HEK293 (cell line): ENCODE data around the gene UGGT2.

Experiments used
- CTCF ChIA-PET: fragments of 350-600 bp; formaldehyde crosslinking; extraction: SDS; loops from one replicate; lab custom pipeline; 2021; ENCODE audit warnings: antibody characterized with exemption; lab: Yijun Ruan, JAX
- POLR2A ChIA-PET: fragments of 300-600 bp; formaldehyde crosslinking; extraction: SDS; loops from one replicate; lab custom pipeline; 2020; ENCODE audit warnings: antibody characterized with exemption, inconsistent platforms; lab: Yijun Ruan, JAX
- H3K27ac ChIP-seq: fragments of 200-500 bp; sonication (Bioruptor generic); 2 replicates; pipeline ENCODE4 v1.5.1; 2014; ENCODE audit warnings: low read depth, low read length, control low read depth, inconsistent platforms; ENCODE audit errors: extremely low read depth
- H3K36me3 ChIP-seq, 2 experiments: fragments of 200-500 bp in 1 of 2; sonication (Bioruptor generic) in 1 of 2; 1 replicate in 1 of 2; 2 replicates in 1 of 2; pipeline ENCODE4 v1.5.1; 2014 to 2017; ENCODE audit warnings: inconsistent platforms in 2 of 2, low read length in 2 of 2; ENCODE audit not compliant: control insufficient read depth in 2 of 2, insufficient read depth in 1 of 2
- H3K4me1 ChIP-seq: fragments of 200-500 bp; sonication (Bioruptor generic); 2 replicates; pipeline ENCODE4 v1.5.1; 2014; ENCODE audit warnings: mild to moderate bottlenecking, low read length, inconsistent platforms; ENCODE audit not compliant: control insufficient read depth, insufficient read depth
- H3K4me3 ChIP-seq: 2 replicates; pipeline ENCODE4 v1.5.1; 2011; ENCODE audit warnings: low read depth, mild to moderate bottlenecking, control low read depth, low read length, moderate library complexity
- H3K9me3 ChIP-seq: fragments of 200-500 bp; sonication (Bioruptor generic); 2 replicates; pipeline ENCODE4 v1.5.1; 2014; ENCODE audit warnings: low read depth, low read length, inconsistent platforms; ENCODE audit not compliant: control insufficient read depth, insufficient read depth
- BCL6B ChIP-seq: fragments of 450-650 bp; formaldehyde crosslinking; IDR thresholded peaks from 2 replicates; pipeline ENCODE4 v1.5.1; 2017; ENCODE audit warnings: missing biosample characterization, missing genetic modification characterization
- KLF1 ChIP-seq: fragments of 450-650 bp; formaldehyde crosslinking; IDR thresholded peaks from 2 replicates; pipeline ENCODE4 v1.5.1; 2016; ENCODE audit warnings: missing biosample characterization, missing genetic modification characterization
- KLF17 ChIP-seq: fragments of 450-650 bp; formaldehyde crosslinking; IDR thresholded peaks from 2 replicates; pipeline ENCODE4 v1.5.1; 2016; ENCODE audit warnings: missing biosample characterization, missing genetic modification characterization
- MEIS1 ChIP-seq: sonication (generic); formaldehyde crosslinking; IDR thresholded peaks from 2 replicates; pipeline ENCODE4 v1.8.1; 2022; ENCODE audit warnings: missing genetic modification reagents, mild to moderate bottlenecking, borderline replicate concordance
- PATZ1 ChIP-seq: fragments of 450-650 bp; formaldehyde crosslinking; IDR thresholded peaks from 2 replicates; pipeline ENCODE4 v1.5.1; 2016; ENCODE audit warnings: missing biosample characterization, missing genetic modification characterization
- PRDM10 ChIP-seq: fragments of 450-650 bp; formaldehyde crosslinking; IDR thresholded peaks from 2 replicates; pipeline ENCODE4 v1.5.1; 2016; ENCODE audit warnings: missing biosample characterization, missing genetic modification characterization
- ZFP41 ChIP-seq: fragments of 450-650 bp; formaldehyde crosslinking; IDR thresholded peaks from 2 replicates; pipeline ENCODE4 v1.5.1; 2016; ENCODE audit warnings: missing biosample characterization, missing genetic modification characterization, borderline replicate concordance
- ZIC2 ChIP-seq: fragments of 450-650 bp; formaldehyde crosslinking; IDR thresholded peaks from 2 replicates; pipeline ENCODE4 v1.5.1; 2016; ENCODE audit warnings: missing biosample characterization, missing genetic modification characterization
- ZNF175 ChIP-seq: fragments of 450-650 bp; formaldehyde crosslinking; IDR thresholded peaks from 2 replicates; pipeline ENCODE4 v1.5.1; 2016; ENCODE audit warnings: missing biosample characterization, missing genetic modification characterization
- ZNF18 ChIP-seq: fragments of 450-650 bp; formaldehyde crosslinking; IDR thresholded peaks from 2 replicates; pipeline ENCODE4 v1.5.1; 2016; ENCODE audit warnings: missing biosample characterization, missing genetic modification characterization
- ZNF19 ChIP-seq: fragments of 450-650 bp; formaldehyde crosslinking; IDR thresholded peaks from 2 replicates; pipeline ENCODE4; 2016; ENCODE audit warnings: missing biosample characterization, missing genetic modification characterization, low read depth
- ZNF248 ChIP-seq: fragments of 450-650 bp; formaldehyde crosslinking; IDR thresholded peaks from 2 replicates; pipeline ENCODE4 v1.5.1; 2017; ENCODE audit warnings: missing biosample characterization, missing genetic modification characterization
- ZNF266 ChIP-seq: fragments of 450-650 bp; formaldehyde crosslinking; IDR thresholded peaks from 2 replicates; pipeline ENCODE4 v1.5.1; 2016; ENCODE audit warnings: missing biosample characterization, missing genetic modification characterization, low read depth
- ZNF391 ChIP-seq: fragments of 450-650 bp; formaldehyde crosslinking; IDR thresholded peaks from 2 replicates; pipeline ENCODE4 v1.5.1; 2016; ENCODE audit warnings: low read depth, missing biosample characterization, missing genetic modification characterization, borderline replicate concordance
- ZNF488 ChIP-seq: fragments of 450-650 bp; formaldehyde crosslinking; IDR thresholded peaks from 2 replicates; pipeline ENCODE4 v1.5.1; 2016; ENCODE audit warnings: missing biosample characterization, missing genetic modification characterization
- ZNF558 ChIP-seq: fragments of 450-650 bp; formaldehyde crosslinking; IDR thresholded peaks from 2 replicates; pipeline ENCODE4 v1.5.1; 2016; ENCODE audit warnings: missing biosample characterization, missing genetic modification characterization
- ZNF621 ChIP-seq: fragments of 450-650 bp; formaldehyde crosslinking; IDR thresholded peaks from 2 replicates; pipeline ENCODE4 v1.5.1; 2017; ENCODE audit warnings: missing biosample characterization, missing genetic modification characterization
- ZNF626 ChIP-seq: fragments of 450-650 bp; sonication (Bioruptor Pico); formaldehyde crosslinking; IDR thresholded peaks from 2 replicates; pipeline ENCODE4 v1.5.1; 2018; ENCODE audit warnings: missing biosample characterization, missing genetic modification characterization, inconsistent platforms
- ZNF645 ChIP-seq: fragments of 450-650 bp; formaldehyde crosslinking; IDR thresholded peaks from 2 replicates; pipeline ENCODE4; 2016; ENCODE audit warnings: missing biosample characterization, missing genetic modification characterization
- ZSCAN23 ChIP-seq: fragments of 450-650 bp; formaldehyde crosslinking; IDR thresholded peaks from 2 replicates; pipeline ENCODE4 v1.5.1; 2016; ENCODE audit warnings: missing biosample characterization, missing genetic modification characterization
- ZSCAN5A ChIP-seq: fragments of 450-650 bp; formaldehyde crosslinking; IDR thresholded peaks from 2 replicates; pipeline ENCODE4 v1.5.1; 2016; ENCODE audit warnings: missing biosample characterization, missing genetic modification characterization

UGGT2 gene

GRCh38 chr13:96029002-96029401, 24.2 kb downstream of the UGGT2 start:
- no peak overlapping the region for H3K4me3 ChIP-seq
- POLR2A ChIA-PET = no interaction called here
- H3K9me3 ChIP-seq = no peaks in the 10 kb centered on the region
- no peak overlapping the region for H3K27ac ChIP-seq
- CTCF ChIA-PET = interaction anchor here (0.9 kb wide), 1 partner anchor 12 kb away, joined by 3 read pairs; no protein-coding TSS in a partner anchor
- no peaks in the 10 kb centered on the region for H3K4me1 ChIP-seq
- 0 out of 2 replicates have a peak, but pooled peaks have one; percentile 19 for TF ChIP-seq ZNF18 (tag by site-specific recombination)
- no peak for TF ChIP-seq ZNF266
- TF ChIP-seq ZNF645 = no peak
- H3K36me3 ChIP-seq = peaks cover 0 to 2% of the 10 kb centered on the region in 2 experiments; a peak in 2 of 3 replicates

GRCh38 chr13:96027496-96027895, 25.7 kb downstream of the UGGT2 start:
- Histone ChIP-seq H3K36me3 (peaks cover 0 to 2% of the 10 kb centered on the region in 2 experiments; a peak in 2 of 3 replicates), H3K4me1 (no peaks in the 10 kb centered on the region), H3K9me3 (no peaks in the 10 kb centered on the region), H3K4me3 (no peak overlapping the region), H3K27ac (no peak overlapping the region)
- ChIA-PET POLR2A (no interaction called here), CTCF (no interaction called here)
- no peak for TF ChIP-seq MEIS1 (CRISPR knock-in tag)
- TF ChIP-seq ZNF558 (tag by site-specific recombination) = no peak
- TF ChIP-seq ZNF248 (tag by site-specific recombination) = no peak
- TF ChIP-seq PATZ1 = no peak
- no peak for TF ChIP-seq ZFP41 (tag by site-specific recombination)
- no peak for TF ChIP-seq ZNF488 (tag by site-specific recombination)
- TF ChIP-seq ZNF391 (tag by site-specific recombination) = no peak
- TF ChIP-seq ZIC2 = no peak
- no peak for TF ChIP-seq KLF1
- no peak for TF ChIP-seq ZNF175
- no peak for TF ChIP-seq ZSCAN5A
- TF ChIP-seq KLF17 (tag by site-specific recombination) = no peak
- TF ChIP-seq BCL6B (tag by site-specific recombination) = no peak
- no peak for TF ChIP-seq ZNF626 (tag by site-specific recombination)
- no peak for TF ChIP-seq ZNF19 (tag by site-specific recombination)
- TF ChIP-seq PRDM10 = no peak
- TF ChIP-seq ZSCAN23 (tag by site-specific recombination) = no peak
- TF ChIP-seq ZNF621 = no peak
